D341Med (cell line): ENCODE measurements around the gene UNC5C.

ENCODE experiments used
- DNase-seq: peaks from one replicate; pipeline ENCODE4 v3.0.0; 2012; ENCODE audit warnings: low spot score

UNC5C gene

DNA sequence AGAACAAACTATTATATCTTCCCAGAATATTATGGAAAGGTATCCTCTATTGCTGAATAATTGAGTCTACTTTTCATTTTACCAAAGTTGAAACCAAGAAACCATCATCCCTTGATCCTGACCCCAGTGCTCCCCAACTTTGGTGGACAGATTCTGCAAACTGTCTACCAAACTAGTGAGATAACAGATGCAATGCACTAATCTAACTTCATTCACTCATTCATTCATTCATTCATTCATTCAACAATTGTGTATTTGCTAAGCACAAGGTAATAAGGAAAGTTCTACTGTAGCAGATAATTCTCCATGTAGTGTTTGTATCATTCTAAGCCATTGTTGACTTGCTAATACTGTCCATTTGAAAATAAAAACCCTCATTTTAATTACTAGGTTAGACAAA, 150.6 kb downstream of the UNC5C start:
- DNase-seq: no peak

DNA sequence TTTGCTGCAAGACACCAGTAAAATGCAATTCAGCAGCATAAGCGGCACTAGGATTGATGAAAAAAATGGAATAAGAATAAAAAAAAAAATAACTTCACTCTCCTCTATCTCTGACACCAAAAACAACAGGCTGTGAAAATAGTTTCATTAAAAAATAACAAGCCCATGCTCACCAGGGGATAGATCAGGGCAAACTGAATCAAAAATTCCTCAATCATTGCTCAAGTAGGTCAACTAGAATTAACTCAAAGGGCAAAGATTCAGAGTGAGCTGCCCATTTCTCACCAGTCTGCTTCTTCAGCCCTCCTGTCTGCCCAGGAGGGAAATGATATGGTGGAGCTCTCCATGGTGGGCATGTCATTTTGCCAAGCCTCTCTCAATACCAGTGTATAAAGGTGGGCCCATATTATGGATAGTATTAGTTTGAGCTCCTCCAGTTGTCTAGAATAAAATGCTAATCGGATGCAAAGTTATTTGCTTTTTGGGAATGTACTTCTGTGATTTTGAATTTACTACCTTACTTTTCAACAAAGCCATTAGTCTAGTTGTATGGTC, 153.9 kb downstream of the UNC5C start:
- DNase-seq: no peak

DNA sequence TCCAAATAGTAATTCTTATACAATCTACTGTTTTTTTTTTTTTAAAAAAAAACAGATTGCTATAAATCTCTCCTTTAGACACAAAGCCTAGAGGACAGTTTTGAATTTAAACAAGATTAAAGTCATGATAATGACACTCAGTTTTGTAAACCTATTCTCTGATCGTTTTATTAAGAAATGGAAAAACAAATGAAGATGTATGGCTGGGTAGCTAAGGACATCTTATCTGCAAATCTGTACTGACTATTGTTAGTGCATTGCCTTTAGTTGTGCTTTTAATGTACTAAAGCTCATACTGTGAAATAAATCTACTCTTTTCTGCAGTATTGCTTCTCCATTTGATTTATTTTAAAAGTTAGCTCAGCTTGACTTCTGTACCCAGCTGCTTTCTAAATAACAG, 155.0 kb downstream of the UNC5C start:
- DNase-seq: no peak

DNA sequence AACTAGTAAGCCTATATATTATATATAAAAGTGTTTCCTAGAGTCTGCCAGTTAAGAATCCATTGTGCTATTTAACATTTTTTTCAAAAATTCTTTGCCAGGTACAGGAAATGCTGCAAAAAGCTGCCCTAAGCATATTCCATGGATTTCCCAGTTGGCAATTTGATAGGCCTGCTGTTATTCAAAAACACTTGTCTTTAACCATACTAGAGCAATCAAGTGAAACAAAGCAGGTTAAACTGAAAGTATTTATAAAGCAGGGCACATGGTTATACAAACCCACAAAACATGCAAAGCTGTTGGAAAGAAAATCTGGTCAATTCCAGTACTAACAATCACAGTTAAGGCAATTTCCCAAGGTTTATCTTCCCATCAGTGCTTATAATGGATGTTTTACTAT, 159.9 kb downstream of the UNC5C start:
- DNase-seq: no peak

DNA sequence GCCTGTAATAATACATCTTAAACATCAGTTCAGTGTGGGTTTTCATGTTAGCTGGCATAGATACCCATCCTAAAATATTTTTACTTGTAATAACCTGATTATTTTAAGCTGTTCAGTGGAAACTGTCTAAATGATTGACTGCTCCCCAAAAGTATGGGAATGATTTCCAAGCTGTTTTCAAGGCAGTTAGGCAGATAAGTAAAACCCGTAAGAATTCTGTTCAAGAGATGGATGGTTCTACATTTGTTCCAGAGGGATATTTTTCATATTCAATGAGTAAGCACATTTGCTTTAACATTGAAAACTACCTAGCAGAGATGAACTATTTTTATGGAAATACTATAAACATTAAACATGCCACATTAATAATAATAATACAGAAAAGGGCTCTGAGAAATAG, 161.1 kb downstream of the UNC5C start:
- DNase-seq: no peak

DNA sequence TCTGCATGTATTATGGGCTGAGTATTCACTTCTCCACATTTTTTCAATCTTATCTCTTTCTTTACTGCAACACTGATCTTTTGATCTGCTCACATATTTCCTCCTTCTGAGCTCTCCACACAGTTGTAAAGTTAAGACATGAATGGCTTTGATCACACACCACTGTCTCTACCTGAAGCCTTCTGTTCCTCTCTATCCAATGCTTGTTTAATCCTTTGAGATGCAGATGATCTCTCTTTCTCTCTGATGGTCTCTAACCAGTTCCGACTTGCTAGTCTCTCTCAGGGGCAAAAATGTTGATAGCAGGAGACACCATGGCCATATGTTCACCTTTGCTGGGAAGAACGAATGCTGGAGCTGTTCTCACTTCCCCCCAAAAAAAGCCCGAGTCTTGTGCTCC, 162.4 kb downstream of the UNC5C start:
- DNase-seq: no peak

DNA sequence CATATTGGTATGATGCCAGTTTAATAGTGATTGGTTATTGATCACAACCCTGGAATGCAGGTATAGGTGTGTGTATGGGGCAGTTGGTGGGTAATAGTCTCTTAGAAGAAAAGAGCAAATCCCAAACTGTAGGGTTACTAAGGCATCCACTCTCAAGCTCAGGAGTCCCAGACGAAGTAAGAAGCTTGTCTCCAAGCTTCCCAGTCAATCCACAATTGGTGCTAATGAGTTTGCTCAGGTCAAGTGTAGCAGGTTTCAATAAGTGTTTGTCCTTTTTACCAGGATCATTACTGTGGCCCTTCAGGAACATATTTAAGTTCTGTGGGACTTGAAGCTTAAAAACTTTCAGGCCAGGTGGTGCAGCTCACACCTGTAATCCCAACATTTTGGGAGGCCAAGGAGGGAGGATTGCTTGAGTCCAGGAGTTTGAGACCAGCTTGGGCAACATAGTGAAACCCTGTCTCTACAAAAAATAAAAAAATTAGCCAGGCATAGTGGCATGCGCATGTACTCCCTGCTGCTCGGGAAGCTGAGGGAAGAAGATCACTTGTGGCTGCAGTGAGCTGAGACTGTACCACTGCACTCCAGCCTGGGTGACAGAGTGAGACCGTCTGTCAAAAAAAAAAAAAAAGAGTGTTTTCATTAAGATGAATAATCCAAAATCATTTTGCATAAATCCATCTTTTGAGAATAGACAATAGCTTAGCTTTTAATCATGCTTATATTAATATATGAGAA, 166.8 kb downstream of the UNC5C start:
- DNase-seq: no peak

DNA sequence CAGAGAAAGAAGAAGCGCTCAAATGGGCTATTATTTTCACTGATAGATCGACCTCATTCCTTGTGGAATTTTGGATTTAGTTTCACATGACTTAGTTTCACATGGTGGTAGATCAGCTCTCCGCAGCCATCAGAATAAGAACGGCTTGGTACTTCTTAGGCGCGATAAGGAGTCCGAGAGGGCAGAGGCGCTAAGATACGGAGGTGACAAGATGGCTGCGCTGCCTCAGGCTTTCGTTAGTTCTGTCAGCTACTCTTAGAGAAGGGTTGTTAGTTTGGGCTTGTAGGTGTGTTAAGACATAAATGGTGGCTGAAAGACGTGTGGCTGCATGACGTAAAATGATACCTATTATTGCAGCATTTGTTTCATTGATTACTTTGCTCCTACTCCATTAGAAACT, 169.1 kb downstream of the UNC5C start:
- DNase-seq: no peak

DNA sequence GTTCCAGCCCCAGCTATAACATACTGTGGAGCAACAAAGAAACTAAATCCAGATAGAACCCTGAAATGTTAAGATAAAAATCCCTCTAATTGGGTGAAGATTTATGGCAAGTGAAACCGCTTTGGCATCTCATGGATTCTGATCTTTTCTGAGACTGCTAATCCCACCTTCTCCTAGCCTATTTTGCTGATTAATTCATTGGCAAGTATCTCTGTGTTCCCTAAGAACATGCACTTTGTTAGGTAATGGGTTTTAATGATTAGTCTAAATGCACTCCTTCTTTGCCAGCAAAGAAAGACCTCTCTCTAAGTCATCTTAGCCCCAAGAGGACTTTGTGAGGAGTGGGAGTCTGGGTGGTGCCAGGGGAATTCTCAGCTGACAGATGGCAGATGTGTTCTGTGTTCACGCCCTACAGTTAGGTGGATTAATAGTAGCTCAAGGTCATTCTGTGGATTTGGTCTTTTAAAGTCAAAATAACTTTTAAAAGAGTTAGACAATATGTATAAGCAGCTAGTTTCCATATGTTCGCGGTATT, 171.3 kb downstream of the UNC5C start:
- peak; percentile 74 for DNase-seq

DNA sequence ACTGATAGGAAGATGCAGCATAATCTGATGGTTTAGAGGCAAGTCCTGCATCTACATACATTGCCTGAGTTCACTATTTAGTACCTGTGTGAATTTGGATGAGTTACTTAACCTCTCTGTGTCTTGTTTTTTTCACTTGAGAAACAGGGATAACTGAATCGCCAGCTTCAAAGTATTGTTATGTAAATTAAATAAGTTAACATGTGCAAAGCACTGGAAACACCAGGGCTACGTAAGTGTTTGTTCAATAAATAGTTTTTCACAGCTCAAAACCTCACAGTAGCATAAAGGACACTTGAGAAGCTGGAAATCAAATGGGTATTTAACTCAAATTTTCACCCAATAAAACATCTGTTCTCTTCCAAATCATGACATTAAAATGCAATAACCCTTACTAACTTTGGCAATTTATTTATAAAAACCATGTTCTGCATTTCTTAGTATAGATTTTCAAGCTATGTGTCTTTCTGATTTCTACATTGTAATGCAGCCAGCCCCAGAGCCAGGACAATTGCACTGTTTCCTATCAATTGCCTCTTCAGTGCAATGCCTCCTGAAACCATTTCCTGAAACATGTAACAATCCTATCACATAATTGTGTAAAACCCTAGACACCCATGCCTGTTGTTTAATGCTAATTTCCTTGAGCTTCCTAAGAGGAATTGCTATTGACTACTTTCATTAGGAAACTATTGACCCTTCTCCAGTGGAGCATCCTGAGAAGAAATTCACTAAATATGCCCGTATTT, 177.1 kb downstream of the UNC5C start:
- no peak for DNase-seq

DNA sequence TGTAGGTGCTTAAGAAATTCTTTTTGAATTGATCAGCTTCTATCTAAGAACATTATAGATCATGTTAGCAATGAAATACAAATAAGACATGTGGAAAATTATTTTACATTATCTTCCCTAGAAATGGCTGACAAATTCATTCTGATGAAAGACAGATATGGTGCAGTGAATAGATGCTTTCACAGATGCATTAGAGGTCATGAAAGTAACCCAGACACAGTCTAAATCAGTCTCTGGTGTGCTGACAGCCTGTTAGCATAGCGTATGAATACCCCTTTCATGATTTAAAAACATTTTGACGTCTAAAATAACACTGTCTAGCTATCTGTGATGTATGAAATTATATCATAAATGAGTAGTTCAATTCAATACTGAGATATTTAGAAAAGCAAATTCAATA, 180.9 kb downstream of the UNC5C start:
- no peak for DNase-seq

DNA sequence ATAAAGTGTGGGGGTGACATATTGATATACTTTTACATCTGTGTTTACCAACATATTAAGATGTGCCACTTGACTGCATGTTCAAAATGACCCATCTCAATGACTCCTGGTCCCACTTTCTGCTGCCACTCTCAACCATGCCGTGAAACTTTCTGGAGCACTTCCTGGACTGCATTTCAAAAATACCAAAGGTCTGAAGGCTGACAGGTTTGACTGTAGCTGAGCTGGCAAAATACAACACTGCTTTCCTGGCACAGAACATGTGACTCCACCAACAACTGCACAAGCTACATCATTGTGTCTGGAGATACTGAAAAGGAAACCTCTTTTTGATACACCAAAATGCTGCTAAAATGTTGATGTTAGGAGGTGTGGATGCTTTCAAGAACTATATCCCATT, 184.8 kb downstream of the UNC5C start:
- DNase-seq: no peak

DNA sequence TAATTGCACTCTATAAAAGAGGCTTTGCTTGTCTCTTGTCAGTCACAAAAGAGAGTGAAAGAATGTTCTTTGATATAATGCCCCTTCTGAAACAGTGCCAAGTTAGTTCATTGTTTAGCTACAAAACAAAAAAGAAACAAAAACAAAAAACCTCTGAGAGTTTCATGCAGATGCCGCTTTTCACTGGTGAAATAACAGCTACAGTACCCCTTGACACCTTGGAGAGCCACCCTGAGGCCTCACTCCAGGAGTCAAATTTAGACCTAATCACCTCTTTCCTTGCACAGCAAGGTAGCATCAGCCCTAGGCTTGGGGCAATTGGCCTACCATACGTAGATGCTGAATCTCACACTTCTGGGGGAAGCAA, 185.2 kb downstream of the UNC5C start:
- no peak for DNase-seq

DNA sequence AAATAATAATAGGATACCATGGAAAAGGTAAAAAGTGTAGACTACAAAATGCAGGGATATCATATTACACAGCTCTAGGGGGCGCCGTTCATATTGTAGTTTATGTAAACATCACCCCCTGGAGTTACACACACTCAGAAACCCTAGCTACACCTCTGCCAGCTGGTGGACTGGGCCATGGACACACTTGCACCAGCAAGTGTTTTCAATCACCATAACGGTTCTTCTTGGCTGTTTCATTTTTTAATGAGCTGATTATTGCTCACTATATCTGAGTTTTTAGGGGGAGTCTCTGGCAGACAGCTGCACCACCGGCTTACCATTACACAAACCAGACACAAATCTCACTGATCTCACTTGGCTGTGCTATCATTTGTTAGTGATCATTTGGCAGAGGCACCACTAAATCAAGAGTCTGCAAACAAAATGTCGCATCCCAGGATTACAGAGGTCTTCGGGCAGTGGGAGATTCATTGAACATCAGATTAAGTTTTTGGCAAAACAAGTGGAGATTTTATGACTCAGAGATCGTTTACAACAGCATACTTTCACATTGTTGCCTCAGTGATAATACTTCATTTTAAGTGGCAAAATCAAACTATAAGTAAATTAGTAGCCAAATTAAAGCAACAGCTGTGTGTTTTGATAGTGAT, 185.7 kb downstream of the UNC5C start:
- DNase-seq: peak; percentile 69

DNA sequence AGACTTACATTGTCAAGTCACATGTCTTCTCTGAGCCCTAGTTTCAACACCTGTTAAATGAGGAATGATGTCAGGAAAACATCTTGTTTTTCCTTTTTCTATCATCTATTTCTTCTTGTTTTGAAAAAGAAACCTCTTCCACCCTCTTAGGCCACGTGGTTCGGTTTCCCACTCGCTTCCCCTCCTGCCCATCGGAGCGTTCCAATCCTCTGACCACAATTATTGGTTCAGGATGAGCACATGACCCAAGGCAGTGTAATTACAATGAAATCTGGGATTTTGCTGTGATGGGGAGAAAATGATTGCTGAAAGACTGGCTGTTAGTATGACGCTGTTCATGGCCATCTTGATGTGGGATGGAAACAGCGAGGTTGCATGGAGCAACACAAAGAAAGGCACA, 186.7 kb downstream of the UNC5C start:
- DNase-seq: no peak

DNA sequence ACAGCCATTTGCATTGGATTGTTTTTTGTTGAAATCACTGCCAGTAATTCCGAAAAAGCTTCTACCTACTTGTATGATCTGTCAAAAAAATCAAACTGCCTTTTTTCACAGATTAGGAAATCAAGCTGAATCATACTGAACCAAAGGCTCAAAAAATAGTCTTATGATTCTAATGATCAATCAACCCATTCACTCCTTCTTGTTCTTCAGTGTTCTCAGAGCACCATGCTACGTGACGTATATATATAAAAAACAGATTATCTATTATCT, 187.1 kb downstream of the UNC5C start:
- no peak for DNase-seq

DNA sequence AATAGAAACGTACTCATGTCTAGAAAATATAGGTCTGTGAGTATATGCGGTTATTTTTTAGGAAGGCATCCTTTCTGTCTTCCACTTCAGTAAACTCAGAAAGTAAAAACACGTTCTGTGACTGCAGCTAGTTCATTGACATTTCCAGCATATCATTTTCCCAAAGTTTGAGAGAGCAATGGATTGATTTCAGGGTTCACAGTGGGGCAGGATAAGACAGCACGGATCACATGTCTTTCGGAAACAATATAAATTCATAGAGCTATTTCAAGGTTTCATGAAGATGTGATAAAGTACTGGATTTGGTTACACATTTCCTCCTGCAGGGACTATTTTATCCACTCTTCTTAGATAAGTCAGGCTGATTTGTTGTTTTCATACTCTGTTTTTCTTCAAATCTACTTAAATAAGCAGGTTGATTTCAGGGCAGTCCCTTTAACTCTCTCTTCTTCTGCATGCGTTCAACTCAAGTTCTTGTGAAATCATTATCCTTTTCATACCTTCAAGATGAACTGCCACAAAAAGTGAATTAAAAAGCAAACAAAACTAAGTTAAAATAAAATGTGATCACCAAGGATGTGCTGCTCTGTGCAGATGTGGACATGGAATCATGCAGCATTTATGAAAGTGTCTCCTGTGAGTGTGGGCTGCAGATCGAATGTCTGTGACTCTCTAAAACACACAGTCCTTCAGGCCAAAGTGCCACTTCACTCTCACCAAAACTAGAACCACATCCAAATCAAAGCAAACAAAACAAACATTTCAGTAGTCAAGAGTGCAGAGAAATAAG, 187.7 kb downstream of the UNC5C start:
- no peak for DNase-seq

DNA sequence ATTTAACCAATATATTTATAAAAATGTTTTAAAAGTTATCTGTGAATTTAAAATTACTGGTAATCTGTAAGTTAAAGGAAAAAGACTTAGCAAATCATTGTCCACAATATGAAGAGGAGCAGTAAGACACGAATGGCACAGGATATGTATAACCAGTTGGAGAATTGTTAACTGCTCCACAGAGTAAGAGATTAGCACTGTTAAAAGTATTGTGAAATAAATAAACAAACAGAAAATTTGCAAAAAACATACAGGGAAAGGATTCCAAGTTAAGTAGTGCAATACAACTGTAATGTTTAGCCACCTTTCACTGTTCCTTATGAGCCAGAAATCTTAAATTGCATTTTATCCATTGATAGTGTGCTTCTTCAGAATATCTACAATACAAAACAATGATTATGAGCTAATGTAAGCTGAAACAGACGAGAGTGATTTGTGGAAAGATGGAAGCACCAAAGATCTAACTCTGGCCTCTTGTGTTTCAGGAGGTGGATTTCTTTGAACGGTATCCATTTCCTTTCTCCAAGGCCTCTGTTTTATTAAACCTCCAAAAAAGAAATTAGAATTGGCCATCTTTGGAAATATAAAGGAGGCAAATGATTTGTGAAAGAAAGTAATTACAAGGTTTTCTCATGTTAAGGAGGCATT, 188.4 kb downstream of the UNC5C start:
- no peak for DNase-seq

DNA sequence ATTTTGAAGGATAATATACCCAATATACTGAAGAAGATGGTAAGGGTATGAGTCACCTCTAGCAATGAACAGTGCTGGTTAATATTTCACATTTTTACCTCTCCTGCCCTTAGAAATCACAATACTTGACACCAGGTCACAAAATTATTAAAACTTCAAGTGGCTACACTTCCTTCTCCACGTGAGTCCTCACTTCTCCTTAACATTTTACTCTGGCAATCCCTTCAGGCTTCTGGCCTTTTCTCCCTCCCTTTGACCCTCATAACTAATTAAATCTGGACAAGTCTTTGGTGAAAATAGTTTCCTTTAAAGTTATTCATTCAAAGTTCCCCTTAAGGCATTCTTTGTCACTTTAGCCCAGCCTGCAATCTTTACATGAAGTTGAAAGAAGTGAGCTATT, 190.4 kb downstream of the UNC5C start:
- DNase-seq: no peak

DNA sequence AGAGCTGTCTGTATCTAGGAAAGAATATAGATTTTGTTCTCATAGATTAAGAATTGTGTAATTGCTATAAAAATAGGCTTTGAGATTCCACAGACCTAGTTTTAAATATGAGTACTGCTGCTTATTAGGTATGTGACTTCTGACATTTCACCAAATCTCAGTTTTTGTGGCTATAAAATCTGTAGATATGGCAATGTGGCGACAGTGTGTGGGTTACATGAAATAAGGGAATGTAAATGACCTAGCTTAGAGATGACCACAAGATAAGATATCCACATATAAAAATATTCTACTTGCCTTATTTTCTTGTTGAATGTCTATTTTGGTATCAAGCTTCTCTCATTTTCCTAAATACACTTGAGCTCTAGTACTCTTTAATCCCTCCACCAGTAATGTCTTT, 193.8 kb downstream of the UNC5C start:
- DNase-seq: no peak

DNA sequence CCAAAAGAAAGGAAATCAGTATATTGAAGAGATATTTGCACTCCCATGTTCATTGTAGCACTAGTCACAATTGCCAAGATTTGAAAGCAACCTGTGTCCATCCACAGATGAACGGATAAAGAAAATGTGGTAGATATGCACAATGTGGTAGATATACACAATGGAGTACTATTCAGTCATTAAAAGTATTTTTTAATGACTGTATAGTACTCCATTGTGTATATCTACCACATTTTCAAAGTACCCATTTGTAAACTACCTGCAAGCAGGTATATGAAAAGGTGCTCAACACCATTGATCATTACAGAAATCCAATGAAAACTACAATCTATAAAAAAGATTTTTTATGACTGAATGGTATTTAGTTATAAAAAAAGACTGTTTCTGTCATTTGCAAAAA, 200.4 kb downstream of the UNC5C start:
- DNase-seq: no peak

DNA sequence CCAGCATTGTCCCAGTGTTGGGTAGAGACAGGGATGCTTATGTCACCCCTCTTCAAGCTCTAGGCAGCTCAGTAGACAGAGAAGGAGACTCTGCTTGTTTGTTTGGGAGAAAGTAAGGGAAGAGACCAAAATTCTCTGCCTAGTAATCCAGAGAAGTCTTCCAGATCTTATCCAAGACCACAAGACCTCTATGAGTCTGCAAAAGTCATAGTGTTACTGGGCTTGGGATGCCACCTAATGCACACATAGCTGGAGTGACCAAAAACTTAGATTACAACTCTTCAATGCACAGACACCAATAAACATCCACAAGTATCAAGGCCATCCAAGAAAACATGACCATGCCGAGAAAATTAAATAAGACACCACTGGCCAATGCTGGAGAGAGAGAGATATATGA, 205.5 kb downstream of the UNC5C start:
- no peak for DNase-seq
